ENCODE measurements around the gene LMBRD1.

The LMBRD1 gene

GRCh38 chr6:69706724-69707123 is 90.1 kb downstream of the LMBRD1 start:
- Histone ChIP-seq H3K4me1 (ENCODE audit: insufficient read depth, poor library complexity, severe bottlenecking) (no peaks in the 10 kb centered on the region), H3K4me3 (ENCODE audit: severe bottlenecking) (no peak overlapping the region), H3K36me3 (ENCODE audit: low read depth) (no peaks in the 10 kb centered on the region; the same call in 1 of the 2 replicates), H3K27me3 (ENCODE audit: insufficient read depth, poor library complexity, severe bottlenecking) (no peaks in the 10 kb centered on the region), H3K27ac (ENCODE audit: poor library complexity, severe bottlenecking) (no peak overlapping the region), H3K9me3 (ENCODE audit: severe bottlenecking) (no peaks in the 10 kb centered on the region)
- DNase-seq (ENCODE audit: low spot score) (no peak), ATAC-seq (ENCODE audit: low read depth) (no peak)
- no peak for TF ChIP-seq CTCF (IDR thresholded peaks at IDR 0.05; ENCODE audit: poor library complexity, severe bottlenecking)

GRCh38 chr6:69705954-69706353 is 90.9 kb downstream of the LMBRD1 start:
- ATAC-seq (ENCODE audit: low read depth) (no peak), DNase-seq (ENCODE audit: low spot score) (no peak)
- Histone ChIP-seq H3K27me3 (ENCODE audit: insufficient read depth, poor library complexity, severe bottlenecking) (no peaks in the 10 kb centered on the region), H3K4me1 (ENCODE audit: insufficient read depth, poor library complexity, severe bottlenecking) (no peaks in the 10 kb centered on the region), H3K36me3 (ENCODE audit: low read depth) (peaks cover 7% of the 10 kb centered on the region), H3K27ac (ENCODE audit: poor library complexity, severe bottlenecking) (no peak overlapping the region), H3K4me3 (ENCODE audit: severe bottlenecking) (no peak overlapping the region), H3K9me3 (ENCODE audit: severe bottlenecking) (no peaks in the 10 kb centered on the region)
- no peak for TF ChIP-seq CTCF (IDR thresholded peaks at IDR 0.05; ENCODE audit: poor library complexity, severe bottlenecking)

- no peak for TF ChIP-seq CTCF (IDR thresholded peaks at IDR 0.05; ENCODE audit: poor library complexity, severe bottlenecking)
- ATAC-seq (ENCODE audit: low read depth): no peak
- Histone ChIP-seq H3K27ac (ENCODE audit: poor library complexity, severe bottlenecking) (no peak overlapping the region), H3K27me3 (ENCODE audit: insufficient read depth, poor library complexity, severe bottlenecking) (no peaks in the 10 kb centered on the region), H3K4me3 (ENCODE audit: severe bottlenecking) (no peak overlapping the region), H3K9me3 (ENCODE audit: severe bottlenecking) (no peaks in the 10 kb centered on the region), H3K4me1 (ENCODE audit: insufficient read depth, poor library complexity, severe bottlenecking) (no peaks in the 10 kb centered on the region), H3K36me3 (ENCODE audit: low read depth) (peaks cover 10% of the 10 kb centered on the region)
- no peak for DNase-seq (ENCODE audit: low spot score)
These were observed 91.9 kb downstream of the LMBRD1 start for GRCh38 chr6:69704916-69705315.

GRCh38 chr6:69699655-69700054 is 97.2 kb downstream of the LMBRD1 start:
- no peaks in the 10 kb centered on the region for H3K9me3 ChIP-seq (ENCODE audit: severe bottlenecking)
- no peak overlapping the region for H3K27ac ChIP-seq (ENCODE audit: poor library complexity, severe bottlenecking)
- H3K36me3 ChIP-seq (ENCODE audit: low read depth): peaks cover 34% of the 10 kb centered on the region
- H3K4me1 ChIP-seq (ENCODE audit: insufficient read depth, poor library complexity, severe bottlenecking): no peaks in the 10 kb centered on the region
- no peak for TF ChIP-seq CTCF (IDR thresholded peaks at IDR 0.05; ENCODE audit: poor library complexity, severe bottlenecking)
- no peaks in the 10 kb centered on the region for H3K27me3 ChIP-seq (ENCODE audit: insufficient read depth, poor library complexity, severe bottlenecking)
- DNase-seq (ENCODE audit: low spot score) (no peak), ATAC-seq (ENCODE audit: low read depth) (no peak)
- no peak overlapping the region for H3K4me3 ChIP-seq (ENCODE audit: severe bottlenecking)

GRCh38 chr6:69696273-69696672 is 100.5 kb downstream of the LMBRD1 start:
- no peaks in the 10 kb centered on the region for H3K9me3 ChIP-seq (ENCODE audit: severe bottlenecking)
- no peak for ATAC-seq (ENCODE audit: low read depth)
- TF ChIP-seq CTCF (IDR thresholded peaks at IDR 0.05; ENCODE audit: poor library complexity, severe bottlenecking): no peak
- H3K27ac ChIP-seq (ENCODE audit: poor library complexity, severe bottlenecking): no peak overlapping the region
- peaks cover 29% of the 10 kb centered on the region for H3K36me3 ChIP-seq (ENCODE audit: low read depth)
- H3K27me3 ChIP-seq (ENCODE audit: insufficient read depth, poor library complexity, severe bottlenecking): no peaks in the 10 kb centered on the region
- no peak for DNase-seq (ENCODE audit: low spot score)
- H3K4me1 ChIP-seq (ENCODE audit: insufficient read depth, poor library complexity, severe bottlenecking): no peaks in the 10 kb centered on the region
- no peak overlapping the region for H3K4me3 ChIP-seq (ENCODE audit: severe bottlenecking)

Measured in RWPE2 (cell line).